NCI-H460 (cell line): ENCODE results near the gene BRCC3. TPM values are rescaled to one million over a fixed set of nuclear protein-coding genes. Genes with fewer than 3 reads are reported as not detected.

Source experiments
- DNase-seq: peaks from one replicate; pipeline ENCODE4 v3.0.0-alpha.2; 2016; ENCODE audit warnings: low read depth; ENCODE audit errors: extremely low read depth
- polyA plus RNA-seq: library from polyadenylated mRNA; depleted of rRNA; stranded (reverse); fragments of >200 nt; gene quantifications from 2 replicates; pipeline ENCODE4 v1.2.3, GENCODE V29; 2014; cell fraction: nucleus; rRNA removed
- total RNA-seq: library from RNA; depleted of rRNA; stranded (reverse); fragments of >200 nt; shearing (Covaris generic); gene quantifications from 2 replicates; pipeline ENCODE4 v1.2.3, GENCODE V29; 2014; rRNA removed

The BRCC3 gene
- 12.7 and 14.4 TPM in 2 replicates for total RNA-seq
- 14.9 and 16.2 TPM in 2 replicates for polyA plus RNA-seq

GRCh38 chrX:155070975-155071693 is at the start of gene BRCC3, which contains the start of the genes CMC4 and MTCP1:
Gene BRCC3 (plus strand): TSS chrX:155071508. CDS start chrX:155071528, 20 bp downstream.
Gene CMC4 (minus strand): TSS chrX:155071136. CDS start chrX:155064023, 7,113 bp downstream.
Gene MTCP1 (minus strand): TSS chrX:155071136. CDS start chrX:155066010, 5,126 bp downstream.
- peak; percentile 85 for DNase-seq

- no peak for DNase-seq
Observed at GRCh38 chrX:155022585-155022984, 48.7 kb upstream of the BRCC3 start, which contains the start of gene F8. Gene F8 (minus strand): TSS chrX:155022723. CDS start chrX:155022552, 171 bp downstream.

- DNase-seq = no peak
Observed at GRCh38 chrX:155023907-155024833, 47.1 kb upstream of the BRCC3 start.

- no peak for DNase-seq
Observed at GRCh38 chrX:155026420-155026726, 44.9 kb upstream of the BRCC3 start.

GRCh38 chrX:155026727-155027508 is 44.4 kb upstream of the BRCC3 start, which contains the start of gene FUNDC2:
Gene FUNDC2 (plus strand): TSS chrX:155026844. CDS start chrX:155026939, 95 bp downstream.
- peak; percentile 93 for DNase-seq

GRCh38 chrX:155027509-155028066 is 43.7 kb upstream of the BRCC3 start:
- DNase-seq = peak; percentile 66

- DNase-seq = no peak
Observed at GRCh38 chrX:155028129-155028528, 43.2 kb upstream of the BRCC3 start.

GRCh38 chrX:155028877-155029291 is 42.4 kb upstream of the BRCC3 start:
- peak; percentile 22 for DNase-seq

- DNase-seq = no peak
Observed at GRCh38 chrX:155031657-155032056, 39.7 kb upstream of the BRCC3 start.

- no peak for DNase-seq
Observed at GRCh38 chrX:155035688-155036087, 35.6 kb upstream of the BRCC3 start.

GRCh38 chrX:155046129-155046810 is 25.0 kb upstream of the BRCC3 start:
- no peak for DNase-seq

GRCh38 chrX:155046811-155047528 is 24.3 kb upstream of the BRCC3 start:
- DNase-seq = no peak

GRCh38 chrX:155048977-155049619 is 22.2 kb upstream of the BRCC3 start:
- peak; percentile 51 for DNase-seq

- no peak for DNase-seq
Observed at GRCh38 chrX:155052738-155053498, 18.4 kb upstream of the BRCC3 start.

- DNase-seq = no peak
Observed at GRCh38 chrX:155053656-155054055, 17.7 kb upstream of the BRCC3 start.

- no peak for DNase-seq
Observed at GRCh38 chrX:155054255-155054654, 17.1 kb upstream of the BRCC3 start.

- DNase-seq = no peak
Observed at GRCh38 chrX:155055494-155055893, 15.8 kb upstream of the BRCC3 start.

- no peak for DNase-seq
Observed at GRCh38 chrX:155056471-155056870, 14.8 kb upstream of the BRCC3 start.
